Prostate gland (tissue), 2 donors: Measurements from ENCODE around the gene GAB4. TPM values are rescaled to one million over a fixed set of nuclear protein-coding genes. Genes with fewer than 3 reads are reported as not detected.

Experiments used
- DNase-seq: peaks from one replicate; pipeline ENCODE4 v3.0.0-alpha.2; 2019; ENCODE audit warnings: low spot score
- H3K27ac ChIP-seq, 2 donors: fragments of 200-600 bp; sonication (generic); 2 replicates each; pipeline ENCODE4 v1.5.1; 2017 to 2019
- H3K27me3 ChIP-seq: fragments of 200-600 bp; sonication (generic); replicated peaks from 2 replicates; pipeline ENCODE4 v1.5.1; 2019; ENCODE audit not compliant: insufficient read depth
- H3K36me3 ChIP-seq, 2 donors: fragments of 200-600 bp; sonication (generic); 1 replicate in 1 of 2; 2 replicates in 1 of 2; pipeline versions ENCODE4 v1.5.1 to v1.8.1; 2017 to 2019
- H3K4me1 ChIP-seq: fragments of 200-600 bp; sonication (generic); replicated peaks from 2 replicates; pipeline ENCODE4 v1.5.1; 2019
- H3K4me3 ChIP-seq, 2 donors: fragments of 200-600 bp; sonication (generic); 2 replicates each; pipeline ENCODE4 v1.5.1; 2017 to 2019
- H3K9me3 ChIP-seq: fragments of 200-600 bp; sonication (generic); 2 replicates; pipeline ENCODE4 v1.5.1; 2017
- CTCF ChIP-seq, 4 experiments: fragments of 200-600 bp in 2 of 4; fragments of 450-650 bp in 2 of 4; sonication (generic) in 2 of 4; IDR thresholded peaks; 1 replicate in 3 of 4; 2 replicates in 1 of 4; pipeline ENCODE4 v1.5.1; 2016 to 2019; ENCODE audit warnings: antibody characterized with exemption in 4 of 4, mild to moderate bottlenecking in 2 of 4, moderate library complexity in 2 of 4
- POLR2A ChIP-seq: fragments of 450-650 bp; IDR thresholded peaks from one replicate; pipeline ENCODE4 v1.6.1; 2016; ENCODE audit warnings: antibody characterized with exemption, mild to moderate bottlenecking
- POLR2AphosphoS5 ChIP-seq: sonication (generic); formaldehyde crosslinking; IDR thresholded peaks from one replicate; pipeline ENCODE4 v1.6.1; 2017; ENCODE audit warnings: antibody characterized with exemption
- WGBS: methylation state at CpG from one replicate; pipeline ENCODE4 v1.1.5; 2018; 5-methylcytosine and 5-hydroxymethylcytosine counted together
- intact Hi-C: fragments of 100-400 bp; cut with DNase I; formaldehyde crosslinking; loops from one replicate; pipeline ENCODE4 v1.14.2; 2022
- total RNA-seq, 2 donors: library from RNA; depleted of rRNA; stranded (reverse); fragments of >200 nt; gene quantifications; one replicate each; pipeline ENCODE4 v1.1.0, GENCODE V29; 2016

The GAB4 gene
- total RNA-seq: 1 to 10 TPM in 1 of 2 donors, not detected in 1; 3.4 TPM

GRCh38 chr22:17007852-17008731 is at the start of gene GAB4:
GAB4 (minus strand) TSS chr22:17008222; CDS start chr22:17008114, 108 bp downstream.
- Histone ChIP-seq H3K27ac (no peak within 1 kb of the TSS), H3K9me3 (no peaks in the 10 kb centered on the region), H3K4me1 (no peaks in the 10 kb centered on the region), H3K27me3 (no peaks in the 10 kb centered on the region), H3K36me3 (no peaks in the 10 kb centered on the region), H3K4me3 (no peak within 1 kb of the TSS)
- intact Hi-C loops: no loop called here
- TF ChIP-seq POLR2A (no peak), CTCF (IDR thresholded peaks at IDR 0.05) (no peak), POLR2AphosphoS5 (no peak)
- 77% methylated on average over 44 of the region's 49 CpGs for WGBS
- DNase-seq: no peak

GRCh38 chr22:17056807-17057206 is 48.8 kb upstream of the GAB4 start:
- no peak overlapping the region for H3K27ac ChIP-seq
- intact Hi-C loops: loop anchor here (10.0 kb wide), 1 partner anchor 142 kb away; no protein-coding TSS in a partner anchor
- WGBS: 78% methylated on average over 8 of the region's 8 CpGs

GRCh38 chr22:17056058-17056457 is 48.0 kb upstream of the GAB4 start:
- no peaks in the 10 kb centered on the region for H3K9me3 ChIP-seq
- intact Hi-C loops: loop anchor here (10.0 kb wide), 1 partner anchor 141 kb away; no protein-coding TSS in a partner anchor
- TF ChIP-seq CTCF (IDR thresholded peaks at IDR 0.05) (no peak), POLR2A (no peak)
- no peak overlapping the region for H3K4me3 ChIP-seq
- 86% methylated on average over 5 of the region's 5 CpGs for WGBS
- H3K27me3 ChIP-seq: no peaks in the 10 kb centered on the region
- H3K36me3 ChIP-seq: no peaks in the 10 kb centered on the region
- H3K4me1 ChIP-seq: no peaks in the 10 kb centered on the region
- DNase-seq: no peak
- no peak overlapping the region for H3K27ac ChIP-seq

More at GRCh38 chr22:17056807-17057206, 48.8 kb upstream of the GAB4 start:
- Histone ChIP-seq H3K4me1 (no peaks in the 10 kb centered on the region), H3K4me3 (no peak overlapping the region), H3K27me3 (no peaks in the 10 kb centered on the region), H3K9me3 (no peaks in the 10 kb centered on the region), H3K36me3 (no peaks in the 10 kb centered on the region)
- DNase-seq: no peak
- TF ChIP-seq POLR2AphosphoS5 (no peak), CTCF (IDR thresholded peaks at IDR 0.05) (no peak), POLR2A (no peak)

GRCh38 chr22:17047656-17048055 is 39.6 kb upstream of the GAB4 start:
- Histone ChIP-seq H3K4me1 (no peaks in the 10 kb centered on the region), H3K27me3 (no peaks in the 10 kb centered on the region), H3K36me3 (no peaks in the 10 kb centered on the region), H3K9me3 (no peaks in the 10 kb centered on the region), H3K27ac (no peak overlapping the region), H3K4me3 (no peak overlapping the region)
- DNase-seq: no peak
- WGBS: 66% methylated on average over 1 of the region's 1 CpG
- no peak for TF ChIP-seq POLR2AphosphoS5
- no peak for TF ChIP-seq POLR2A
- TF ChIP-seq CTCF (IDR thresholded peaks at IDR 0.05): no peak
- intact Hi-C loops: no loop called here
